ENCODE measurements around the gene EFS. TPM values are rescaled to one million over a fixed set of nuclear protein-coding genes. Genes with fewer than 3 reads are reported as not detected.

The EFS gene
- total RNA-seq, 2 experiments from 2014 or later: not detected

- intact Hi-C loops (cut with micrococcal nuclease; ENCODE audit: unreplicated experiment): no loop called here
- no peaks in the 10 kb centered on the region for H3K4me1 ChIP-seq (ENCODE audit: insufficient read depth, low read length, poor library complexity, severe bottlenecking)
- POLR2A ChIA-PET: no interaction called here
- TF ChIP-seq EZH2phosphoT487 (IDR thresholded peaks at IDR 0.05; ENCODE audit: borderline replicate concordance, low read depth, low read length): no peak
- no peak for TF ChIP-seq CTCF (conservative IDR thresholded peaks at IDR 0.05; ENCODE audit: low read length)
- H3K9me2 ChIP-seq (ENCODE audit: insufficient read depth, low read length): no peaks in the 10 kb centered on the region
- no peaks in the 10 kb centered on the region for H3K36me3 ChIP-seq (ENCODE audit: insufficient read depth, low read length)
- CTCF ChIA-PET (ENCODE audit: unreplicated experiment): no interaction called here
- no peaks in the 10 kb centered on the region for H3K79me2 ChIP-seq (ENCODE audit: insufficient read depth, low read depth, low read length)
- H3K4me2 ChIP-seq (ENCODE audit: low read length): no peak overlapping the region
- no peak overlapping the region for H3K4me3 ChIP-seq (ENCODE audit: low read depth, low read length, poor library complexity, severe bottlenecking)
- no peak for DNase-seq (ENCODE audit: low spot score)
- H3K27ac ChIP-seq (ENCODE audit: low read depth, low read length, poor library complexity, severe bottlenecking): no peak overlapping the region
- no peaks in the 10 kb centered on the region for H4K20me1 ChIP-seq (ENCODE audit: insufficient read depth, low read length)
- no peaks in the 10 kb centered on the region for H3K9me3 ChIP-seq (ENCODE audit: low read length)
- H2AFZ ChIP-seq (ENCODE audit: low read length): no peak overlapping the region
- no TSS peak for BruUV-seq (replicated peaks)
These were observed 34.2 kb upstream of the EFS start for GRCh38 chr14:23399136-23399535.

- H3K4me1 ChIP-seq (ENCODE audit: insufficient read depth, low read length, poor library complexity, severe bottlenecking): no peaks in the 10 kb centered on the region
- intact Hi-C loops (cut with micrococcal nuclease; ENCODE audit: unreplicated experiment): no loop called here
- H3K9me3 ChIP-seq (ENCODE audit: low read length): no peaks in the 10 kb centered on the region
- H3K4me3 ChIP-seq (ENCODE audit: low read depth, low read length, poor library complexity, severe bottlenecking): no peak overlapping the region
- no peaks in the 10 kb centered on the region for H3K9me2 ChIP-seq (ENCODE audit: insufficient read depth, low read length)
- no peaks in the 10 kb centered on the region for H3K79me2 ChIP-seq (ENCODE audit: insufficient read depth, low read depth, low read length)
- POLR2A ChIA-PET: no interaction called here
- no peak overlapping the region for H3K27ac ChIP-seq (ENCODE audit: low read depth, low read length, poor library complexity, severe bottlenecking)
- no peak for DNase-seq (ENCODE audit: low spot score)
- H3K4me2 ChIP-seq (ENCODE audit: low read length): no peak overlapping the region
- no peaks in the 10 kb centered on the region for H4K20me1 ChIP-seq (ENCODE audit: insufficient read depth, low read length)
- H3K36me3 ChIP-seq (ENCODE audit: insufficient read depth, low read length): no peaks in the 10 kb centered on the region
- BruUV-seq (replicated peaks): no TSS peak
- H2AFZ ChIP-seq (ENCODE audit: low read length): no peak overlapping the region
- TF ChIP-seq EZH2phosphoT487 (IDR thresholded peaks at IDR 0.05; ENCODE audit: borderline replicate concordance, low read depth, low read length): no peak
- CTCF ChIA-PET (ENCODE audit: unreplicated experiment): no interaction called here
These were observed 33.4 kb upstream of the EFS start for GRCh38 chr14:23398348-23398747.

GRCh38 chr14:23396781-23397407 is 31.9 kb upstream of the EFS start:
- POLR2A ChIA-PET: no interaction called here
- TF ChIP-seq CTCF (conservative IDR thresholded peaks at IDR 0.05; ENCODE audit: low read length) (no peak), EZH2phosphoT487 (IDR thresholded peaks at IDR 0.05; ENCODE audit: borderline replicate concordance, low read depth, low read length) (no peak)

More at GRCh38 chr14:23396781-23397407, 31.9 kb upstream of the EFS start:
- Histone ChIP-seq H2AFZ (ENCODE audit: low read length) (no peak overlapping the region), H3K4me2 (ENCODE audit: low read length) (no peak overlapping the region), H3K79me2 (ENCODE audit: insufficient read depth, low read depth, low read length) (no peaks in the 10 kb centered on the region), H3K4me1 (ENCODE audit: insufficient read depth, low read length, poor library complexity, severe bottlenecking) (no peaks in the 10 kb centered on the region), H4K20me1 (ENCODE audit: insufficient read depth, low read length) (no peaks in the 10 kb centered on the region), H3K9me2 (ENCODE audit: insufficient read depth, low read length) (no peaks in the 10 kb centered on the region), H3K36me3 (ENCODE audit: insufficient read depth, low read length) (no peaks in the 10 kb centered on the region), H3K9me3 (ENCODE audit: low read length) (no peaks in the 10 kb centered on the region), H3K4me3 (ENCODE audit: low read depth, low read length, poor library complexity, severe bottlenecking) (no peak overlapping the region), H3K27ac (ENCODE audit: low read depth, low read length, poor library complexity, severe bottlenecking) (no peak overlapping the region)
- DNase-seq (ENCODE audit: low spot score): no peak
- CTCF ChIA-PET (ENCODE audit: unreplicated experiment): no interaction called here
- BruUV-seq (replicated peaks): no TSS peak
- intact Hi-C loops (cut with micrococcal nuclease; ENCODE audit: unreplicated experiment): no loop called here

Data from OCI-LY7 (cell line).